T-helper 17 cell (primary cell): Measurements from ENCODE around the gene GNB1L. TPM values are rescaled to one million over a fixed set of nuclear protein-coding genes. Genes with fewer than 3 reads are reported as not detected.

ENCODE experiments used
- ATAC-seq: fragments of 150-1000 bp; cut with Tn5 transposase; 2 replicates; pipeline ENCODE4 v1.10.0; 2021; ENCODE audit warnings: mild to moderate bottlenecking, moderate library complexity
- DNase-seq, 3 donors: peaks; one replicate each; pipeline versions ENCODE4 v3.0.0 to v3.0.0-alpha.2; 2020 to 2021
- H3K9me3 ChIP-seq: one replicate; pipeline ENCODE4 v1.7.0; 2013; ENCODE audit warnings: low read length, mild to moderate bottlenecking; ENCODE audit not compliant: control insufficient read depth, poor library complexity, severe bottlenecking
- H3K27ac Mint-ChIP-seq: one replicate; pipeline ENCODE4 v1.8.0; 2022; ENCODE audit warnings: mild to moderate bottlenecking, moderate library complexity, mixed read lengths
- H3K27me3 Mint-ChIP-seq: one replicate; pipeline ENCODE4 v1.8.0; 2022; ENCODE audit warnings: mixed read lengths
- H3K36me3 Mint-ChIP-seq: one replicate; pipeline ENCODE4 v1.8.0; 2022; ENCODE audit warnings: low read depth, mixed read lengths
- H3K4me1 Mint-ChIP-seq: one replicate; pipeline ENCODE4 v1.8.0; 2022; ENCODE audit warnings: mild to moderate bottlenecking, mixed read lengths
- H3K4me3 Mint-ChIP-seq: one replicate; pipeline ENCODE4 v1.8.0; 2022; ENCODE audit warnings: mild to moderate bottlenecking, moderate library complexity, mixed read lengths
- total RNA-seq, 4 donors: library from RNA in 2 of 4; stranded (reverse) in 2 of 4; gene quantifications; one replicate each; pipeline ENCODE4 v1.2.3 and lab custom pipeline; 2022 to 2026

GNB1L gene
- total RNA-seq, 2 donors from 2014 or later: 5.0 to 6.2 TPM

- ATAC-seq: no peak
- Mint-ChIP-seq H3K27me3 (no peaks in the 10 kb centered on the region), H3K4me3 (no peak overlapping the region), H3K4me1 (peaks cover 15% of the 10 kb centered on the region), H3K36me3 (no peaks in the 10 kb centered on the region), H3K27ac (no peak overlapping the region)
- no peaks in the 10 kb centered on the region for H3K9me3 ChIP-seq
- DNase-seq: peak; percentile 2 to 6 (median 2)
These were observed 15.7 kb upstream of the GNB1L start for GRCh38 chr22:19870153-19871022.

GRCh38 chr22:19869497-19870152, 15.0 kb upstream of the GNB1L start:
- no peaks in the 10 kb centered on the region for H3K9me3 ChIP-seq
- no peak for ATAC-seq
- no peak overlapping the region for H3K4me3 Mint-ChIP-seq

GRCh38 chr22:19868773-19869471, 14.2 kb upstream of the GNB1L start:
- Mint-ChIP-seq H3K36me3 (no peaks in the 10 kb centered on the region), H3K27me3 (no peaks in the 10 kb centered on the region), H3K4me3 (no peak overlapping the region), H3K27ac (no peak overlapping the region), H3K4me1 (peaks cover 10% of the 10 kb centered on the region)
- ATAC-seq (no peak), DNase-seq (peak; percentile 1 to 8 (median 6))
- H3K9me3 ChIP-seq: no peaks in the 10 kb centered on the region

More at GRCh38 chr22:19869497-19870152, 15.0 kb upstream of the GNB1L start:
- Mint-ChIP-seq H3K27ac (no peak overlapping the region), H3K4me1 (peaks cover 15% of the 10 kb centered on the region), H3K36me3 (no peaks in the 10 kb centered on the region), H3K27me3 (no peaks in the 10 kb centered on the region)
- DNase-seq: peak in 2 of 3 donors; percentile 1 to 2

GRCh38 chr22:19868333-19868732, 13.7 kb upstream of the GNB1L start:
- DNase-seq (peak in 1 of 3 donors; percentile 2), ATAC-seq (no peak)
- Mint-ChIP-seq H3K4me1 (peaks cover 8% of the 10 kb centered on the region), H3K36me3 (no peaks in the 10 kb centered on the region), H3K27me3 (no peaks in the 10 kb centered on the region), H3K4me3 (no peak overlapping the region), H3K27ac (no peak overlapping the region)
- H3K9me3 ChIP-seq: no peaks in the 10 kb centered on the region

- H3K4me3 Mint-ChIP-seq: no peak overlapping the region
- H3K36me3 Mint-ChIP-seq: no peaks in the 10 kb centered on the region
- H3K27me3 Mint-ChIP-seq: no peaks in the 10 kb centered on the region
- no peaks in the 10 kb centered on the region for H3K9me3 ChIP-seq
- no peak overlapping the region for H3K27ac Mint-ChIP-seq
- no peak for ATAC-seq
- H3K4me1 Mint-ChIP-seq: peaks cover 7% of the 10 kb centered on the region
- DNase-seq: no peak
These were observed 12.9 kb upstream of the GNB1L start for GRCh38 chr22:19867617-19868016.

GRCh38 chr22:19866665-19867009, 12.0 kb upstream of the GNB1L start:
- peaks cover 7% of the 10 kb centered on the region for H3K4me1 Mint-ChIP-seq
- H3K27ac Mint-ChIP-seq: no peak overlapping the region
- ATAC-seq (no peak), DNase-seq (no peak)
- no peaks in the 10 kb centered on the region for H3K27me3 Mint-ChIP-seq
- H3K9me3 ChIP-seq: no peaks in the 10 kb centered on the region
- H3K4me3 Mint-ChIP-seq: no peak overlapping the region
- no peaks in the 10 kb centered on the region for H3K36me3 Mint-ChIP-seq

- ATAC-seq (no peak), DNase-seq (no peak)
- peaks cover 9% of the 10 kb centered on the region for H3K4me1 Mint-ChIP-seq
- H3K4me3 Mint-ChIP-seq: no peak overlapping the region
- H3K9me3 ChIP-seq: no peaks in the 10 kb centered on the region
- no peaks in the 10 kb centered on the region for H3K36me3 Mint-ChIP-seq
- peak overlapping the region; percentile 76 for H3K27ac Mint-ChIP-seq
- no peaks in the 10 kb centered on the region for H3K27me3 Mint-ChIP-seq
These were observed 10.6 kb upstream of the GNB1L start for GRCh38 chr22:19865141-19865829.

- ATAC-seq (no peak), DNase-seq (no peak)
- H3K27me3 Mint-ChIP-seq: no peaks in the 10 kb centered on the region
- H3K36me3 Mint-ChIP-seq: no peaks in the 10 kb centered on the region
- H3K4me3 Mint-ChIP-seq: no peak overlapping the region
- peaks cover 9% of the 10 kb centered on the region for H3K4me1 Mint-ChIP-seq
- peak overlapping the region; percentile 54 for H3K27ac Mint-ChIP-seq
- no peaks in the 10 kb centered on the region for H3K9me3 ChIP-seq
These were observed 9.9 kb upstream of the GNB1L start for GRCh38 chr22:19864538-19865106.

- H3K27ac Mint-ChIP-seq: no peak overlapping the region
- ATAC-seq: no peak
These were observed 8.9 kb upstream of the GNB1L start for GRCh38 chr22:19863571-19863970.

GRCh38 chr22:19862619-19863246, 8.1 kb upstream of the GNB1L start:
- Mint-ChIP-seq H3K27me3 (no peaks in the 10 kb centered on the region), H3K36me3 (no peaks in the 10 kb centered on the region), H3K4me3 (no peak overlapping the region), H3K27ac (no peak overlapping the region), H3K4me1 (peaks cover 6% of the 10 kb centered on the region)
- ATAC-seq (no peak), DNase-seq (no peak)
- no peaks in the 10 kb centered on the region for H3K9me3 ChIP-seq

More at GRCh38 chr22:19863571-19863970, 8.9 kb upstream of the GNB1L start:
- no peaks in the 10 kb centered on the region for H3K9me3 ChIP-seq
- Mint-ChIP-seq H3K4me3 (no peak overlapping the region), H3K4me1 (peaks cover 11% of the 10 kb centered on the region), H3K27me3 (no peaks in the 10 kb centered on the region), H3K36me3 (no peaks in the 10 kb centered on the region)
- DNase-seq: no peak

- peaks cover 17% of the 10 kb centered on the region for H3K4me1 Mint-ChIP-seq
- no peaks in the 10 kb centered on the region for H3K9me3 ChIP-seq
- H3K27me3 Mint-ChIP-seq: no peaks in the 10 kb centered on the region
- H3K4me3 Mint-ChIP-seq: no peak overlapping the region
- no peaks in the 10 kb centered on the region for H3K36me3 Mint-ChIP-seq
- DNase-seq (no peak), ATAC-seq (no peak)
- H3K27ac Mint-ChIP-seq: peak overlapping the region; percentile 72
These were observed 5.3 kb upstream of the GNB1L start for GRCh38 chr22:19859861-19860510.

GRCh38 chr22:19857382-19857781, 2.7 kb upstream of the GNB1L start:
- no peaks in the 10 kb centered on the region for H3K36me3 Mint-ChIP-seq
- no peak for ATAC-seq
- DNase-seq: no peak
- H3K27me3 Mint-ChIP-seq: no peaks in the 10 kb centered on the region
- no peaks in the 10 kb centered on the region for H3K9me3 ChIP-seq
- peak overlapping the region; percentile 15 for H3K4me3 Mint-ChIP-seq
- H3K4me1 Mint-ChIP-seq: peaks cover 35% of the 10 kb centered on the region
- peak overlapping the region; percentile 92 for H3K27ac Mint-ChIP-seq
